ENCODE measurements around the gene TPX2.

Gene TPX2

GRCh38 chr20:31716351-31716750 is 22.7 kb upstream of the TPX2 start:
- TF ChIP-seq TOX (CRISPR knock-in tag; IDR thresholded peaks at IDR 0.05; ENCODE audit: borderline replicate concordance) (no peak), OSR1 (CRISPR knock-in tag; IDR thresholded peaks at IDR 0.05) (no peak), PATZ1 (CRISPR knock-in tag; IDR thresholded peaks at IDR 0.05; ENCODE audit: borderline replicate concordance) (no peak), ZFP30 (CRISPR knock-in tag; IDR thresholded peaks at IDR 0.05) (no peak), ZNF565 (CRISPR knock-in tag; conservative IDR thresholded peaks at IDR 0.05; ENCODE audit: low read depth) (no peak), BACH2 (CRISPR knock-in tag; IDR thresholded peaks at IDR 0.05; ENCODE audit: borderline replicate concordance) (no peak), GLIS3 (CRISPR knock-in tag; IDR thresholded peaks at IDR 0.05) (no peak), PPARA (CRISPR knock-in tag; IDR thresholded peaks at IDR 0.05; ENCODE audit: borderline replicate concordance) (no peak), CSDC2 (CRISPR knock-in tag; IDR thresholded peaks at IDR 0.05) (no peak), ARNTL (CRISPR knock-in tag; IDR thresholded peaks at IDR 0.05; ENCODE audit: borderline replicate concordance, low read depth) (no peak), ZFP3 (CRISPR knock-in tag; IDR thresholded peaks at IDR 0.05) (no peak)
- TF ChIP-seq, protein P1, sequence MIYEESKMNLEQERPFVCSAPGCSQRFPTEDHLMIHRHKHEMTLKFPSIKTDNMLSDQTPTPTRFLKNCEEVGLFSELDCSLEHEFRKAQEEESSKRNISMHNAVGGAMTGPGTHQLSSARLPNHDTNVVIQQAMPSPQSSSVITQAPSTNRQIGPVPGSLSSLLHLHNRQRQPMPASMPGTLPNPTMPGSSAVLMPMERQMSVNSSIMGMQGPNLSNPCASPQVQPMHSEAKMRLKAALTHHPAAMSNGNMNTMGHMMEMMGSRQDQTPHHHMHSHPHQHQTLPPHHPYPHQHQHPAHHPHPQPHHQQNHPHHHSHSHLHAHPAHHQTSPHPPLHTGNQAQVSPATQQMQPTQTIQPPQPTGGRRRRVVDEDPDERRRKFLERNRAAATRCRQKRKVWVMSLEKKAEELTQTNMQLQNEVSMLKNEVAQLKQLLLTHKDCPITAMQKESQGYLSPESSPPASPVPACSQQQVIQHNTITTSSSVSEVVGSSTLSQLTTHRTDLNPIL (CRISPR knock-in tag; IDR thresholded peaks at IDR 0.05; ENCODE audit: low read depth) = no peak
- TF ChIP-seq, protein P2, sequence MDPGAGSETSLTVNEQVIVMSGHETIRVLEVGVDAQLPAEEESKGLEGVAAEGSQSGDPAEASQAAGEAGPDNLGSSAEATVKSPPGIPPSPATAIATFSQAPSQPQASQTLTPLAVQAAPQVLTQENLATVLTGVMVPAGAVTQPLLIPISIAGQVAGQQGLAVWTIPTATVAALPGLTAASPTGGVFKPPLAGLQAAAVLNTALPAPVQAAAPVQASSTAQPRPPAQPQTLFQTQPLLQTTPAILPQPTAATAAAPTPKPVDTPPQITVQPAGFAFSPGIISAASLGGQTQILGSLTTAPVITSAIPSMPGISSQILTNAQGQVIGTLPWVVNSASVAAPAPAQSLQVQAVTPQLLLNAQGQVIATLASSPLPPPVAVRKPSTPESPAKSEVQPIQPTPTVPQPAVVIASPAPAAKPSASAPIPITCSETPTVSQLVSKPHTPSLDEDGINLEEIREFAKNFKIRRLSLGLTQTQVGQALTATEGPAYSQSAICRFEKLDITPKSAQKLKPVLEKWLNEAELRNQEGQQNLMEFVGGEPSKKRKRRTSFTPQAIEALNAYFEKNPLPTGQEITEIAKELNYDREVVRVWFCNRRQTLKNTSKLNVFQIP (CRISPR knock-in tag; IDR thresholded peaks at IDR 0.05; ENCODE audit: borderline replicate concordance, low read depth) = no peak
- no peak for ATAC-seq

GRCh38 chr20:31716818-31717477 is 22.1 kb upstream of the TPX2 start:
- TF ChIP-seq ZNF70 (CRISPR knock-in tag; IDR thresholded peaks at IDR 0.05) (no peak), ESRRG (CRISPR knock-in tag; IDR thresholded peaks at IDR 0.05) (no peak), TCF4 (CRISPR knock-in tag; IDR thresholded peaks at IDR 0.05; ENCODE audit: borderline replicate concordance) (no peak), ZC3H10 (CRISPR knock-in tag; IDR thresholded peaks at IDR 0.05) (no peak), GLIS3 (CRISPR knock-in tag; IDR thresholded peaks at IDR 0.05) (no peak), RARB (CRISPR knock-in tag; IDR thresholded peaks at IDR 0.05) (no peak), TOX (CRISPR knock-in tag; IDR thresholded peaks at IDR 0.05; ENCODE audit: borderline replicate concordance) (no peak), ZFP3 (CRISPR knock-in tag; IDR thresholded peaks at IDR 0.05) (no peak), SNAI2 (CRISPR knock-in tag; IDR thresholded peaks at IDR 0.05) (no peak), TSHZ2 (CRISPR knock-in tag; IDR thresholded peaks at IDR 0.05) (no peak), ARNTL (CRISPR knock-in tag; IDR thresholded peaks at IDR 0.05; ENCODE audit: borderline replicate concordance, low read depth) (no peak), BACH2 (CRISPR knock-in tag; IDR thresholded peaks at IDR 0.05; ENCODE audit: borderline replicate concordance) (no peak), ZNF565 (CRISPR knock-in tag; conservative IDR thresholded peaks at IDR 0.05; ENCODE audit: low read depth) (no peak), ZNF8 (CRISPR knock-in tag; IDR thresholded peaks at IDR 0.05) (no peak)
- TF ChIP-seq, protein P1 (CRISPR knock-in tag; IDR thresholded peaks at IDR 0.05; ENCODE audit: low read depth) = no peak
- TF ChIP-seq, protein P2 (CRISPR knock-in tag; IDR thresholded peaks at IDR 0.05; ENCODE audit: borderline replicate concordance, low read depth) = no peak
- no peak for ATAC-seq
